GM13976 (cell line): Measurements from ENCODE around the gene ARHGAP31.

Experiments
- DNase-seq: peaks from one replicate; pipeline ENCODE4 v3.0.0; 2012; ENCODE audit warnings: low spot score
- CTCF ChIP-seq: IDR thresholded peaks from 2 replicates; pipeline ENCODE4 v1.5.1; 2012; ENCODE audit warnings: borderline replicate concordance, mild to moderate bottlenecking; ENCODE audit not compliant: insufficient read depth; ENCODE audit errors: extremely low read depth, missing control alignments, control extremely low read depth
- in situ Hi-C: fragments of 300-500 bp; cut with MboI; formaldehyde crosslinking; loops from one replicate; pipeline ENCODE4 v1.12.0; 2022; ENCODE audit warnings: low sequenced_read_pairs, mixed read lengths, inconsistent platforms; ENCODE audit not compliant: unreplicated experiment

Gene ARHGAP31

GRCh38 chr3:119311081-119311925, 17.1 kb downstream of the ARHGAP31 start:
- in situ Hi-C loops = no loop called here
- no peak for TF ChIP-seq CTCF
- DNase-seq = no peak

- in situ Hi-C loops = no loop called here
- TF ChIP-seq CTCF = no peak
- DNase-seq = no peak
These were observed 19.3 kb downstream of the ARHGAP31 start for GRCh38 chr3:119313461-119313860.

GRCh38 chr3:119314821-119315220, 20.6 kb downstream of the ARHGAP31 start:
- no peak for DNase-seq
- in situ Hi-C loops = no loop called here
- no peak for TF ChIP-seq CTCF

- in situ Hi-C loops = no loop called here
- no peak for TF ChIP-seq CTCF
- DNase-seq = no peak
These were observed 21.6 kb downstream of the ARHGAP31 start for GRCh38 chr3:119315600-119316312.

- in situ Hi-C loops = no loop called here
- TF ChIP-seq CTCF = no peak
- DNase-seq = no peak
These were observed 22.1 kb downstream of the ARHGAP31 start for GRCh38 chr3:119316313-119316670.

GRCh38 chr3:119318876-119319275, 24.7 kb downstream of the ARHGAP31 start:
- no peak for TF ChIP-seq CTCF
- in situ Hi-C loops = no loop called here
- DNase-seq = no peak
